Sigmoid colon (tissue), 7 donors: Measurements from ENCODE around the gene PEX16. TPM values are rescaled to one million over a fixed set of nuclear protein-coding genes. Genes with fewer than 3 reads are reported as not detected.
A peak's percentile ranks its signal among the peaks of the same experiment; 100 is the strongest.

Experiments used
- DNase-seq: peaks from one replicate; pipeline ENCODE4 v3.0.0-alpha.2; 2019
- H3K27ac ChIP-seq, 4 donors: fragments of 200-600 bp; sonication (generic); one replicate each; pipeline ENCODE4 v1.5.1; 2016 to 2019; ENCODE audit warnings: mild to moderate bottlenecking in 1 of 4
- H3K27me3 ChIP-seq, 3 donors: fragments of 200-600 bp; sonication (generic); one replicate each; pipeline ENCODE4 v1.5.1; 2019; ENCODE audit warnings: mild to moderate bottlenecking in 1 of 3
- H3K36me3 ChIP-seq, 4 donors: fragments of 200-600 bp; sonication (generic); one replicate each; pipeline ENCODE4 v1.5.1; 2016 to 2019
- H3K4me1 ChIP-seq, 4 donors: fragments of 200-600 bp; sonication (generic); one replicate each; pipeline ENCODE4 v1.5.1; 2017 to 2019
- H3K4me3 ChIP-seq, 4 donors: fragments of 200-600 bp; sonication (generic); one replicate each; pipeline ENCODE4 v1.5.1; 2017 to 2019; ENCODE audit warnings: mild to moderate bottlenecking in 2 of 4, moderate library complexity in 1 of 4
- H3K9me3 ChIP-seq, 4 donors: fragments of 200-600 bp in 3 of 4; sonication (generic) in 3 of 4; one replicate each; pipeline versions ENCODE4 v1.5.1 to v1.6.1; 2013 to 2019
- EP300 ChIP-seq, 4 donors: sonication (generic); formaldehyde crosslinking; IDR thresholded peaks; one replicate each; pipeline ENCODE4 v1.6.1; 2017; ENCODE audit warnings: antibody characterized with exemption in 4 of 4
- POLR2A ChIP-seq, 2 donors: fragments of 450-650 bp; IDR thresholded peaks; one replicate each; pipeline ENCODE4 v1.6.1; 2016; ENCODE audit warnings: antibody characterized with exemption in 2 of 2, mild to moderate bottlenecking in 2 of 2, moderate library complexity in 2 of 2
- POLR2AphosphoS5 ChIP-seq, 4 donors: sonication (generic); formaldehyde crosslinking; IDR thresholded peaks; one replicate each; pipeline ENCODE4 v1.6.1; 2017; ENCODE audit warnings: antibody characterized with exemption in 4 of 4
- whole genome bisulfite sequencing, 2 donors: extraction: QIAGEN DNeasy Blood & Tissue Kit; methylation state at CpG; one replicate each; pipeline ENCODE4 v1.1.7; 2013; 5-methylcytosine and 5-hydroxymethylcytosine counted together
- intact Hi-C: fragments of 100-400 bp; cut with DNase I; formaldehyde crosslinking; loops from one replicate; pipeline ENCODE4 v1.15.1; 2023
- polyA plus RNA-seq, 3 donors: library from polyadenylated mRNA; stranded (reverse); fragments of 200-250 nt; gene quantifications; one replicate each; pipeline ENCODE4 v1.2.3, GENCODE V29; 2013
- total RNA-seq, 4 donors: library from RNA; depleted of rRNA; stranded (reverse); fragments of >200 nt; gene quantifications; one replicate each; pipeline ENCODE4 v1.1.0, GENCODE V29; 2016
- TF ChIP-seq, protein P1 (sequence below), 4 experiments: fragments of 450-650 bp in 3 of 4; fragments of 200-600 bp in 1 of 4; IDR thresholded peaks; one replicate each; pipeline ENCODE4 v1.5.1; 2016 to 2019; ENCODE audit warnings: antibody characterized with exemption in 4 of 4, mild to moderate bottlenecking in 3 of 4, moderate library complexity in 2 of 4
- donor health status: healthy with polysubstance abuse.
- donor health status: Bipolar disorder and iron deficiency.
- donor health status: healthy.

PEX16 gene
- 10 to 100 TPM; 13.8 to 28.2 (median 21.6) TPM for total RNA-seq
- polyA plus RNA-seq = 10 to 100 TPM; 30.3 to 46.3 (median 37.8) TPM

DNA sequence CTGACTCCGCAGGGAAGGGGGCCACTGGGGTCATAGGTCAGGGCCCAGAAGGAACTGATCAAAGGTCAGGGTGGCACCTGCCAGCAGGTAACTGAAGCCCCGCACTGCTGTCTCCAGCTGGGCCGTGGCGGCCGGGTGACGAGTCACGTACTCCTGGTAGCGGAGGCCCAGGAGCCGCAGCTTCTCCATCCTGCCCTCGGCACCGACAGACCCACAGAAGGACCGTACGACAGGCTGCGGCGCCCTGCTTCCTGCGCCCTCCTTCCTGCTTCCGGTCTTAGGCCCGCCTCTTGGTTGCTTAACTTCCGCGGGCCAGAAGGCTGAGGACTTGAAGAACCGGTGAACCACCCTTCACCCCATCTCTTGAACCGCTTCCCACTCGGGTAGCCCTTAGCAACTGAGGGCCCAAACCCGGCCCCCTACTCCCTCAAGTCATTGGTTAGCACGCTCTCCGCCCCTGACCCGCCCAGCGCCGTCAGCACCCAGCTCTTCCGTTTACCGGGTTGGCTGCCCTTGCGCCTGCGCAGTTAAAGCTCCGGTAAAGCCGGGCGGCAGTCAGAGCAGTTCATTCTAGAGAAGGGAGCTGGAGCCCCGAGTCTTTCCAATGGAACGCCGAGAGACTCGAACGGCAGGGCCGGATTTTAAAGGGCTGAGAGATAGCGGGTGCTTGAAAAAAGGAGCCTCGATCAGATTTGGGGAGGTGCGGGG, at the start of gene PEX16:
PEX16 (minus strand) TSS at position 255 of the 708 bp plus-strand sequence; CDS start at position 189, 66 bp downstream.
- Histone ChIP-seq H3K36me3 (peaks cover 15 to 33% (median 22%) of the 10 kb centered on the region in 4 donors), H3K27ac (peak within 1 kb of the TSS; percentile 90 to 92 (median 91)), H3K4me1 (peaks cover 0 to 31% (median 26%) of the 10 kb centered on the region in 4 donors), H3K27me3 (peaks cover 8 to 16% (median 13%) of the 10 kb centered on the region in 3 donors), H3K4me3 (peak within 1 kb of the TSS; percentile 81 to 96 (median 86)), H3K9me3 (no peaks in the 10 kb centered on the region)
- TF ChIP-seq POLR2AphosphoS5 (IDR thresholded peaks at IDR 0.05) (peak; percentile 90 to 98 (median 94)), POLR2A (IDR thresholded peaks at IDR 0.05) (peak; percentile 63 to 75), EP300 (IDR thresholded peaks at IDR 0.05) (peak in 1 of 4 donors; percentile 24)
- TF ChIP-seq, protein P1, sequence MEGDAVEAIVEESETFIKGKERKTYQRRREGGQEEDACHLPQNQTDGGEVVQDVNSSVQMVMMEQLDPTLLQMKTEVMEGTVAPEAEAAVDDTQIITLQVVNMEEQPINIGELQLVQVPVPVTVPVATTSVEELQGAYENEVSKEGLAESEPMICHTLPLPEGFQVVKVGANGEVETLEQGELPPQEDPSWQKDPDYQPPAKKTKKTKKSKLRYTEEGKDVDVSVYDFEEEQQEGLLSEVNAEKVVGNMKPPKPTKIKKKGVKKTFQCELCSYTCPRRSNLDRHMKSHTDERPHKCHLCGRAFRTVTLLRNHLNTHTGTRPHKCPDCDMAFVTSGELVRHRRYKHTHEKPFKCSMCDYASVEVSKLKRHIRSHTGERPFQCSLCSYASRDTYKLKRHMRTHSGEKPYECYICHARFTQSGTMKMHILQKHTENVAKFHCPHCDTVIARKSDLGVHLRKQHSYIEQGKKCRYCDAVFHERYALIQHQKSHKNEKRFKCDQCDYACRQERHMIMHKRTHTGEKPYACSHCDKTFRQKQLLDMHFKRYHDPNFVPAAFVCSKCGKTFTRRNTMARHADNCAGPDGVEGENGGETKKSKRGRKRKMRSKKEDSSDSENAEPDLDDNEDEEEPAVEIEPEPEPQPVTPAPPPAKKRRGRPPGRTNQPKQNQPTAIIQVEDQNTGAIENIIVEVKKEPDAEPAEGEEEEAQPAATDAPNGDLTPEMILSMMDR (IDR thresholded peaks at IDR 0.05) = no peak
- 0 to 1% methylated on average over 45 of the region's 45 CpGs for WGBS, 2 donors
- peak; percentile 99 for DNase-seq
- intact Hi-C loops = loop anchor here (1.0 to 2.0 kb wide), 4 partner anchors 17 to 204 kb away; partner anchors contain the start of genes PHF21A and SLC35C1

DNA sequence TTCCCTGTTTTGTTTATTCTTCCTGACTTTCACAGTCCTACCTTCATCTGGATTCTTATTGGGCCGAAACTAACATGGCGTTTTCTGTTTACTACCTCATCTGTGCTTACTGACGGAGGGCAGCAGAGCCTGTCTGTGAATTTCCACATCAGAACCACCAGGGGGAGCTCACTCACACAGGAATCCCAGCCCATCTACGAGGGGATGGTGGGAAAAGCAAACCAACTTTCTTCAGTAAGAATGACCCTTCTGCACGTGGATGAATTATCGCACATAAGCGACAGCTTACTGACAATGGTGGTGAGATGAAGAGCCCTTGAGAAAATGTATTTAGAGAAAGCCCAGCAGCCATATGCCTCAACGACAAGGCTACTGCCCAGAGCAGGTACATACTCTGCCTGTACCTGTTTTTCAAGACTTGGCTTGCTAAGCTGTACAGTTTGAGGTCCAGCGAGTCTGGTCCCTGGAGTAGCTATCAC, 47.3 kb upstream of the PEX16 start:
- Histone ChIP-seq H3K27ac (peak overlapping the region in 3 of 4 donors; percentile 24 to 47 (median 31)), H3K4me1 (peaks cover 0 to 7% (median 3%) of the 10 kb centered on the region in 4 donors), H3K36me3 (peaks cover 14 to 57% (median 17%) of the 10 kb centered on the region in 4 donors), H3K9me3 (no peaks in the 10 kb centered on the region), H3K4me3 (no peak overlapping the region), H3K27me3 (no peaks in the 10 kb centered on the region)
- DNase-seq = peak; percentile 82
- intact Hi-C loops = loop anchor here (1.0 to 10.0 kb wide), 4 partner anchors 41 to 330 kb away; partner anchors contain the start of gene PHF21A
- WGBS, 2 donors = 21 to 36% methylated on average over 9 of the region's 9 CpGs
- TF ChIP-seq EP300 (IDR thresholded peaks at IDR 0.05) = no peak
- TF ChIP-seq POLR2A (IDR thresholded peaks at IDR 0.05) = no peak
- TF ChIP-seq, protein P1 (IDR thresholded peaks at IDR 0.05) = peak; percentile 80 to 91 (median 84)
- TF ChIP-seq POLR2AphosphoS5 (IDR thresholded peaks at IDR 0.05) = peak in 2 of 4 donors; percentile 37 to 39

DNA sequence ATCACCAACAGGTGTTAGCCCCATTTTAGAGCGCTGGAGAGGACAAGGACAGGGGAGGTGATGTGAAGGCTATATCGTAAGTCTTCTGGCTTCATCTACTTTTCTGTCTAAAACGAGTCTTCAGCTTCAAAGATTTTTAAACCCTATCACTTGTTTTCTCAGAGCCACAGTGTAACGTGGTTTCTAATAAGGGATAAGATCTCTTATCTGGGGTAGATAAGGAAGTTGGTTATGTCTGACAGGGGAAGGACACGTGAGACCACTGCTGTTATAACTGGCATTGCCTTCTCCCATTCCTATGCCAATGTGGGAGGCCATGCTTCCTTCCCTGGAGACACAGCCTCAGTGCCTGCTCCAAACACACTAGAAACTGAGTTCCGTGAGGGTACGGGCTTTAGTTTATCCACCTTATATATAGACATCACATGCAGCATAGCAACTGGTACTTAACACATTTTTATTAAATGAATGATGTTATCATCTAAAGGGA, 44.1 kb upstream of the PEX16 start:
- DNase-seq = no peak
- peaks cover 0 to 7% (median 3%) of the 10 kb centered on the region in 4 donors for H3K4me1 ChIP-seq
- H3K4me3 ChIP-seq = no peak overlapping the region
- H3K27me3 ChIP-seq = no peaks in the 10 kb centered on the region
- intact Hi-C loops = loop anchor here (10.0 kb wide), 2 partner anchors 273 to 333 kb away; no protein-coding TSS in a partner anchor
- H3K9me3 ChIP-seq = no peaks in the 10 kb centered on the region
- peaks cover 0 to 32% (median 2%) of the 10 kb centered on the region in 4 donors for H3K36me3 ChIP-seq
- TF ChIP-seq EP300 (IDR thresholded peaks at IDR 0.05) (no peak), POLR2AphosphoS5 (IDR thresholded peaks at IDR 0.05) (no peak), POLR2A (IDR thresholded peaks at IDR 0.05) (no peak)
- TF ChIP-seq, protein P1 (IDR thresholded peaks at IDR 0.05) = no peak
- 85 to 92% methylated on average over 7 of the region's 7 CpGs for WGBS, 2 donors
- H3K27ac ChIP-seq = peak overlapping the region in 1 of 4 donors; percentile 27

DNA sequence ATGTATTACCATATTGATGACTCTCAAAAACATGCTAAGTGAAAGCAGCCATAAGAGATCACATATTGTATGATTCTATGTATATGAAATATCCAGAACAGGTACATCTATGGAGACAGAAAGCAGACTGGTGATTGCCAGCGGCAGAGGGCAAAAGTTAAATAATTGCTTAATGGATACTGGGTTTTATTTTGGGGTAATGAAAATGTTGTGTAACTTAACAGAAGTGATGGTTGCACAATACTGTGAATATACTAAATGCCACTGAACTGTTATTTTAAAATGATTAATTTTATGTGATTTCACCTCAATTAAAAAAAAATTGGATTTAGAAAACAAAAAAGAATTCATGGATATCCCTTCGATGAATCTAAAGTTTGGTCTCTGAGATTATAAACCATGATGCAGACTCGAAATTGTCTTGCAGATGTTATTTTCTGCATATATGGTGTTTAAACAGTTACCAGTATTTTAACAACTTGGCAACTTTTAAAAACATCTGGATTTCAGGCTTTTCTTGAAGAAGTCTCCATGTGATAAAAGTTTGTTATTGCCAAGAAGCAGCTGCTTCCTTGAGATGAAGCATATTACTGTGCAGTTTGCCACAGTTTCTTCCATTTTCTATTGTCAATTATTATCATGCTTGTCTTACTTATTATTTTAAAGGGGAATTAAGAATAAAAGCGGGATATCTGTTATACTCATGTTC, 42.9 kb upstream of the PEX16 start:
- no peak for DNase-seq
- peaks cover 0 to 21% (median 3%) of the 10 kb centered on the region in 4 donors for H3K36me3 ChIP-seq
- no peak overlapping the region for H3K4me3 ChIP-seq
- intact Hi-C loops = loop anchor here (10.0 kb wide), 2 partner anchors 274 to 334 kb away; no protein-coding TSS in a partner anchor
- TF ChIP-seq POLR2AphosphoS5 (IDR thresholded peaks at IDR 0.05) = peak in 3 of 4 donors; percentile 8 to 39 (median 15)
- TF ChIP-seq POLR2A (IDR thresholded peaks at IDR 0.05) = no peak
- no peaks in the 10 kb centered on the region for H3K9me3 ChIP-seq
- H3K27me3 ChIP-seq = no peaks in the 10 kb centered on the region
- 80 to 88% methylated on average over 4 of the region's 4 CpGs for WGBS, 2 donors
- peaks cover 0 to 7% (median 3%) of the 10 kb centered on the region in 4 donors for H3K4me1 ChIP-seq
- peak overlapping the region in 2 of 4 donors; percentile 27 to 35 for H3K27ac ChIP-seq
